ENCODE data around the gene FNDC10.

Gene FNDC10

GRCh38 chr1:1623181-1623630 is 23.3 kb upstream of the FNDC10 start:
- DNase-seq: no peak
- TF ChIP-seq GATA1 (IDR thresholded peaks at IDR 0.05; ENCODE audit: low read depth, low read length): no peak
- TF ChIP-seq POLR2A (IDR thresholded peaks at IDR 0.05; ENCODE audit: low read length): no peak

DNA sequence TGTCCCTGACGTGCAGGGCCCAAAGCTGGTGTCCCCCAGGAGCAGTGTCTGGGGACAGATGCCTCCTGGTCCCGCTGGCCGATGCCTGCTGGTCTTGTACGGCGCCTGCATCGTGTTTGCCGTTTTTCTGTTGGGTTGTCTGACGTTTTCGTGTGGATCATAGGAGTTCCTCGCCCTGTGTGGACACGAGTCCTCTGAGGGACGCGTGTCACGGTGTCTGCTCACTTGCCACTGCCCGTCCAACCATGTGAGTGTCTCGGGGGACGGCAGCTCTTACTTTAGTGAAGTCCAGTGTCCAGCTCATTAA is 22.8 kb upstream of the FNDC10 start:
- DNase-seq: no peak
- no peak for TF ChIP-seq POLR2A (IDR thresholded peaks at IDR 0.05; ENCODE audit: low read length)
- TF ChIP-seq GATA1 (IDR thresholded peaks at IDR 0.05; ENCODE audit: low read depth, low read length): no peak

DNA sequence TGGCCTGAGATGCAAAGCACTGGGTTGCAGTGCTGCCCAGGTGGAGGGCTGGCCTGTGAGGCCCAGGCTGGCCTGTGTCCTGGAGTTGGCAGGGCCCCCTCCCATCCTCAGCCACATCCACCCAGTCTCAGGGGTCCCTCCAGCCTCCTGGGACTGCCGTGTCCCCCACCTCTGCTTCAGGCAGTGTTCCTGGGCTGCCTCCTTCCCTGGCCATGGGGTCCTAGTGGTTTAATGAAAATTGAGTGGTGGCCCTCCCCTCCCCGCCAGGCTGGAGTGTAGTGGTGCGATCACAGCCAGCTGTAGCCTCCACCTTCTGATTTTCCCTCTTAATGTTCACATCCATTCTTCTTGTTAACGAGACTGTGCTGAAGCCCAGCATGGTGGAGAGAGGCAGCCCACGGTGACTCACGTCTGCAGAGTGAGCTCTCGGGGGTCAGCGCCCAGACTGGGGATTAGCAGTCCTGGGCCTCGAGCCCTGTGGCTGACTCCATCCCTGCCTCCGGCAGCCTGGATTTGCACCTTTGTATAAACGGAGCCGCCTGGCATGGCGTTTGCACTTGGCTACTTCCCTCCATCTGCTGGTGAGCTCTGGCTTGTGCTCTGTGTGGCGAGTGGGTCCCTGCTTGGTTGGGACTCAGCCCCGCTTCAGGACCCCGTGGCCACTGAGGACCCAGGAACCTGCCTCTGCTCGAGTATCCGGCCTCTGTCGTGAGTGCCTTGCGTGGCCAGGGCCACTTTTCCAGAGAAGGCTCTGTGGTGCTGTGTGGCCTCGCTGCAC is 22.3 kb upstream of the FNDC10 start:
- TF ChIP-seq GATA1 (IDR thresholded peaks at IDR 0.05; ENCODE audit: low read depth, low read length) (no peak), POLR2A (IDR thresholded peaks at IDR 0.05; ENCODE audit: low read length) (no peak)
- DNase-seq: no peak

DNA sequence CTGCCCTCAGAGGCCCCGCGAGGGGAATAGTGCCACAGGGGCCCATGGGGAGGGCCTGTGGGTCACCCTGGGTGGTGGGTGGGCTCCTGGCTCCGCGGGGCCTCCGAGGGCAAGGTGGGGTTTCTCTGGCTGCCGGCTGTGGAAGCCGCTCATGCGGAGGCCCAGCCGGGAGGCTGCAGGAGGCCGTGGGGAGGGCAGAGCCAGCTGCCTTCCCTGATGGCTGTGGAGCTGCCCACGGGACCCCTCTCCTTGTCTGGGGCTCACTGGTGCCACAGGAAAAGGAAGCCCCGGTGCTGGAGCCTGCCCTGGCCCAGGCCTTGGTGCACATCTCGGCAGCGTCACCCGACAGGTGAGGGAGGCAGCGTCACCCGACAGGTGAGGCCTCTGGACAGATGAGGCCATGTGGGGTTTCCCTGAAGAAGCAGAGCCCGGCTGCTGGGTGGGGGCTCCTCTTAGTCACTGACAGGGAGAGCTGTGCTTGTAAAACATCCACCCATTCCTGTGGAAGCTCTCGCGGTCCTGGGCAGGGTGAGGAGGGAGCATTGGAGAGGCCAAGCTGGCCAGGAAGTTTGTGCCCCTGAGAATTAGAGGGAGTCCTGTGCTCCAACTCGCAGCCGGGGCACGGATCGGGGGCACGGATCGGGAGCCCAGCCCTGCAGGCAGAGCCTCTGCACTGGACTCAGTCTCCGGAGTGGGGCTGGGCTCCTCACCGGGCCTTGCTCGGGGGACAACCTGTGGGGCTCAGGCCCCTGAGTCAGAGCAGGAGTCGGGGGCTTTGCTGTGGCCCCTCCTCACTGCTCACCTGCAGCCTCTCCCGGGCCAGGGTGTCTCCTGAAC is 21.5 kb upstream of the FNDC10 start:
- no peak for DNase-seq

DNA sequence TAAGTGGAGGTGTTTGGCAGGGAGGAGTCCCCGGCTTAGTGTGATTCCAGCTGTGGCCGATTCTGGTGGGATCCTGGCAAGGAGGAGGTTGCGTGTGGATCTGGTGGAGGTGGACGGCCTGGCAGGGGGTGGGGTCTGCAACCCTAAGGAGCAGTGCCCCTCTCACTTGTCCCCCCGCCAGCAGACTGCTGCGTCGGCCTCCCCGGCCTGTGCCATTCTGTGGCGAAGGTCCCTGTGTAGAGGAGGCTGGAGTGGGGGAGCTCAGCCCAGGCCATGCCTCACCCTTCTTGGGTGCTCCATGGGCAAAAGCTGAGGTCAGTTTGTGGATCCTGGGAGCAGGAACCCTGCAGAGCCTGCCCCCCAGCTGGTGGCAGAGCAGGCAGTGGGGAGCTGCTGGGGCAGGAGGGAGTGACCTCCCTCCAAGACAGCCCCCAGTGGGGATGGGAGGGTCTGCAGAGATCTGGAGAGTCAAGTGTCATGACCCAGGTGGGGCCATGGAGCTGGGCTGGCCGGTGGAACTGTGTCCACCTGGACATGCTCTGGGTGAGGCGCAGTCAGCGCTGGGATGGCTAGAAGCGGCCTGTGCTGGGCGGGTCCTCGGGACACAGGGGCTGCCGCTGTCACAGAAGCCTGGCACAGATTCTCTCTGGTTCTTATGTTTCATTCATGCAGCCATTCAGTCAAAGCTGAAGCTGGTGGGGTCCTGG is 20.7 kb upstream of the FNDC10 start:
- TF ChIP-seq GATA1 (IDR thresholded peaks at IDR 0.05; ENCODE audit: low read depth, low read length): no peak
- TF ChIP-seq POLR2A (IDR thresholded peaks at IDR 0.05; ENCODE audit: low read length): no peak
- DNase-seq: no peak

More for the DNA sequence above, 21.5 kb upstream of the FNDC10 start:
- TF ChIP-seq GATA1 (IDR thresholded peaks at IDR 0.05; ENCODE audit: low read depth, low read length): no peak
- TF ChIP-seq POLR2A (IDR thresholded peaks at IDR 0.05; ENCODE audit: low read length): no peak

DNA sequence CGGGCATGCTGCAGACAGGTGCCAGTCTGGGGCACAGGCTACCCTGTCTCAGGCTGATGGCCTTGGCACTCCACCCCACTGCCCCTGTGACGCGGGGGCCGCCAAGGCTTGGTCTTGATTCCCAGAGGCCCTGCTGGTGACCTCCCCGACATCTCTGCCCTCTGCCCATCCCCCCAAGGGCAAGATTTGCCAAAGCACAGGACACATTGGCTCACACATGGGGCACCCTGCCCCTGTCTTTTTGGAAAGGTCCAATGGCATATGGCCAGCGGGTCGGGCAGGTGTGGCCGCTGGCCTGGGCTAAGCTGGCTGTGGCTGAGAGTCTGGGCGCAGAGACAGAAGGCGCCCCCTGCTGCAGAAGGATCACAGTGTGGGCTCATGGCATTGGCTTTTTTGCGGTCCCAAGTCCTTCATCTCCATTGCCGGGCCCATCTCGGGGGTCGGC is 20.0 kb upstream of the FNDC10 start:
- TF ChIP-seq POLR2A (IDR thresholded peaks at IDR 0.05; ENCODE audit: low read length) (no peak), GATA1 (IDR thresholded peaks at IDR 0.05; ENCODE audit: low read depth, low read length) (no peak)
- DNase-seq: peak; percentile 26 to 37

GRCh38 chr1:1618396-1619068 is 18.6 kb upstream of the FNDC10 start:
- TF ChIP-seq GATA1 (IDR thresholded peaks at IDR 0.05; ENCODE audit: low read depth, low read length): no peak
- no peak for TF ChIP-seq POLR2A (IDR thresholded peaks at IDR 0.05; ENCODE audit: low read length)
- DNase-seq: no peak

DNA sequence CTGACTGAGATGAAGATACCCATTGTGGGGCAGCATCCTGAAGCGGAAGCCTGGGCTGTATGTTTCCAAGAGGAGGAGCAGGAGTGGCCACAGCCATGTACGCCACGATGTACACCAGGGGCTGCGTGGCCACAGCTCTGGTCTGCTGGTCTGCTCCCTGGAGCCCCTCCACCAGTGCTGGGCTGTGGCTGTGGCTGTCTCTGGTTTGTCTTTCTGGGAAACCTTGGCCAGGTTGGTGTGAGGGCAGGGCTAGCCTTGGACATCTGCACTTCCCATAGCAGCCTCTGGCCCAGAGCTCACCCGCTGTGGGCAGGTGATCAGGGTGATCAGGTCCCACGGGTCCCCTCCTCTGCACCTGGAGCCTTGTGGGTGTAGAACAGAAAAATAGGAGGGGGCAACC is 18.0 kb upstream of the FNDC10 start:
- TF ChIP-seq POLR2A (IDR thresholded peaks at IDR 0.05; ENCODE audit: low read length) (no peak), GATA1 (IDR thresholded peaks at IDR 0.05; ENCODE audit: low read depth, low read length) (no peak)
- DNase-seq: no peak

DNA sequence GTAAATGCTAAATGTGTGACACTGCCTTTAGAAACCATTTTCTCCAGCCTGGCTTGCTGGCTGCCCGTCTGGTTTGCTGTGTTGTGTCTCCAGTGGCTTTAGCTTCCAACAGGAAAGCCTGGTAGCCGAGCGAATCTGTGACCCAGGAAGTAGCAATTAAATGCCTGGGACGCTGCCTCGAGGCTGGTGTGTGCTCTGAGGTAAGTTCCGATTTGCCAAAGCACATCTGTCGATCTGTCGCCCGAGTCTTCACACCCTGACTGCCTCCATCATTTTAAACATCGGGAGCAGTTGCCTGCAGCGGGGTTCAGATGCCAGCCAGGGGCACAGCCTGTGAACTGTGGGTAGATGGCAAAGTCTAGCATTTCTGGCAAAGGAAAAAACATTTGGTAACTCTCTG is 17.6 kb upstream of the FNDC10 start:
- no peak for DNase-seq
- TF ChIP-seq POLR2A (IDR thresholded peaks at IDR 0.05; ENCODE audit: low read length) (no peak), GATA1 (IDR thresholded peaks at IDR 0.05; ENCODE audit: low read depth, low read length) (no peak)

DNA sequence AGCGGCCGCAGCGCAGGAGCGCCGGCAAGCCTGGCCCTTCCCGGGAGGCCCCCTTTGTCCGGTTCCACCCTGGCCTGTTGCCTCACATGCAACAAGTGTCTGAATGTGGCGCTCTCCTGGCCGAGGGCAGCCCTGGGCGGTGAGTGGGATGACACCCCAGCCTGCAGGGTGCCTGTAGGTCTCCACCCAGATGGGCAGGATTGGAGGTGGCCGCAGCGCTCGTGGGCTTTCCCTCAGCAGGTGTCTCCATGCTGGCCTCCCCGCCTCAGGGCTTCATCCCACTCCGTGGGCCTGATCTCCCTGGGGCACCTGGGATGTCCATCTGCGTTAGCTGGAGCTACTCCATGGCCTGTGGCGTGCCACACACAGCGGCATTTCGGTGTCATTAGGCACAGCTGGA is 16.9 kb upstream of the FNDC10 start:
- no peak for DNase-seq
- TF ChIP-seq GATA1 (IDR thresholded peaks at IDR 0.05; ENCODE audit: low read depth, low read length) (no peak), POLR2A (IDR thresholded peaks at IDR 0.05; ENCODE audit: low read length) (no peak)

- TF ChIP-seq GATA1 (IDR thresholded peaks at IDR 0.05; ENCODE audit: low read depth, low read length) (no peak), POLR2A (IDR thresholded peaks at IDR 0.05; ENCODE audit: low read length) (no peak)
Observed at GRCh38 chr1:1616045-1616790, 16.3 kb upstream of the FNDC10 start.

DNA sequence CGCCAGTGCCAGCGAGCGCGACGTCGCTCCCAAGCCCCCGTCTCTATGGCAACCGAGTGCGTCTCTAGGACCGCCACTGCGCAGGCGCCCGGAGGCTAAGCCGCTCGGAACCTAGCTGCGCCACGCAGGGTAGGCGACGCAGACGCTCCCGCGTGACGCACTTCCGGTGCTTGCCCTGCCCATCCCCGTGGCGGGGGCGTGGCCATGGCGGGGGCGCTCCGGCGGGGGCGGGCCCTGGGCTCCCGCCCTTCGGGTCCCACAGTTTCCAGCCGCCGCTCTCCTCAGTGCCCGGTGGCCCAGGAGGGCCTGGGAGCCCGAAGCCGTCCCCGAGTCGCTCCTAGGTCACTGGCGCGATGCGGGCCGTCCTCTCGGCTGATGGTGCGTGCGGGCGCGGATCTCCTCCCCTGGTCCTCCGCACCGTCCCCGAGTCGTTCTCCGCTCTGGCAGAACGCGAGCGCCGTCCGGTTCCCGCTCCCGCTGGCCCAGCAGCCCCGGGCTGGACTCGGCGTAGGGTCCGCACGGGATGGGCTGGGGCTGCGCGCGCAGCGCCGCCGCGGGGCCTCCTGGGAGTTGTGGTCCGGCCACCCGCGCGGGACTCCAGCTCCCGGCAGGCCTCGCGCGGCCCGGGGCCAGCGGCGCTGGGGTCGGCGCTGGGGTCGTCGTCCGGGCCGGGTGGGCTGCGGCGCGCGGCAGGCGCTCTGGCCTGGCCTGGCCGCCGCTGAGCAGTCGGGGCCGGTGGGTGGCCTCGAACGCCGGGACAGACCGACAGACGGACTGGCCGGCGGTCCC is 15.5 kb upstream of the FNDC10 start, which contains the start of gene MIB2:
TSS of gene MIB2 (plus strand) at position 245 of the 789 bp plus-strand sequence. CDS start 7,953 bp downstream, outside the sequence.
- no peak for TF ChIP-seq GATA1 (IDR thresholded peaks at IDR 0.05; ENCODE audit: low read depth, low read length)
- peak; percentile 83 for TF ChIP-seq POLR2A (IDR thresholded peaks at IDR 0.05; ENCODE audit: low read length)
- DNase-seq: peak; percentile 99

More at GRCh38 chr1:1616045-1616790, 16.3 kb upstream of the FNDC10 start:
- DNase-seq: peak; percentile 69 to 77

All from erythroblast (primary cell).